PC-3 (cell line): ENCODE measurements around the gene BCL7C.

Experiments
- EZH2 ChIP-seq: fragments of 300-600 bp; sonication (generic); IDR thresholded peaks from one replicate; pipeline ENCODE4 v1.6.1; 2017; ENCODE audit warnings: antibody characterized with exemption, mild to moderate bottlenecking, low read length; ENCODE audit not compliant: unreplicated experiment
- EZH2phosphoT487 ChIP-seq: fragments of 300-600 bp; sonication (generic); IDR thresholded peaks from 2 replicates; pipeline ENCODE4 v1.6.1; 2018; ENCODE audit warnings: mild to moderate bottlenecking, antibody characterized with exemption, low read length, borderline replicate concordance
- TF ChIP-seq, protein P1 (sequence below): fragments of 300-600 bp; sonication (generic); conservative IDR thresholded peaks from 2 replicates; pipeline ENCODE4 v1.5.1; 2017; ENCODE audit warnings: antibody characterized with exemption, low read depth, mild to moderate bottlenecking, low read length

GRCh38 chr16:30929167-30929566 lies 35.3 kb upstream of the BCL7C start:
- TF ChIP-seq EZH2phosphoT487 (no peak), EZH2 (no peak)
- TF ChIP-seq, protein P1, sequence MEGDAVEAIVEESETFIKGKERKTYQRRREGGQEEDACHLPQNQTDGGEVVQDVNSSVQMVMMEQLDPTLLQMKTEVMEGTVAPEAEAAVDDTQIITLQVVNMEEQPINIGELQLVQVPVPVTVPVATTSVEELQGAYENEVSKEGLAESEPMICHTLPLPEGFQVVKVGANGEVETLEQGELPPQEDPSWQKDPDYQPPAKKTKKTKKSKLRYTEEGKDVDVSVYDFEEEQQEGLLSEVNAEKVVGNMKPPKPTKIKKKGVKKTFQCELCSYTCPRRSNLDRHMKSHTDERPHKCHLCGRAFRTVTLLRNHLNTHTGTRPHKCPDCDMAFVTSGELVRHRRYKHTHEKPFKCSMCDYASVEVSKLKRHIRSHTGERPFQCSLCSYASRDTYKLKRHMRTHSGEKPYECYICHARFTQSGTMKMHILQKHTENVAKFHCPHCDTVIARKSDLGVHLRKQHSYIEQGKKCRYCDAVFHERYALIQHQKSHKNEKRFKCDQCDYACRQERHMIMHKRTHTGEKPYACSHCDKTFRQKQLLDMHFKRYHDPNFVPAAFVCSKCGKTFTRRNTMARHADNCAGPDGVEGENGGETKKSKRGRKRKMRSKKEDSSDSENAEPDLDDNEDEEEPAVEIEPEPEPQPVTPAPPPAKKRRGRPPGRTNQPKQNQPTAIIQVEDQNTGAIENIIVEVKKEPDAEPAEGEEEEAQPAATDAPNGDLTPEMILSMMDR, result no peak
